ENCODE results near the gene JPH3.
"Not testable (repeated sequence)": the region's sequence is repeated elsewhere in the genome, so short reads cannot be mapped to it uniquely, and the experiment has no call there.

JPH3 gene

DNA sequence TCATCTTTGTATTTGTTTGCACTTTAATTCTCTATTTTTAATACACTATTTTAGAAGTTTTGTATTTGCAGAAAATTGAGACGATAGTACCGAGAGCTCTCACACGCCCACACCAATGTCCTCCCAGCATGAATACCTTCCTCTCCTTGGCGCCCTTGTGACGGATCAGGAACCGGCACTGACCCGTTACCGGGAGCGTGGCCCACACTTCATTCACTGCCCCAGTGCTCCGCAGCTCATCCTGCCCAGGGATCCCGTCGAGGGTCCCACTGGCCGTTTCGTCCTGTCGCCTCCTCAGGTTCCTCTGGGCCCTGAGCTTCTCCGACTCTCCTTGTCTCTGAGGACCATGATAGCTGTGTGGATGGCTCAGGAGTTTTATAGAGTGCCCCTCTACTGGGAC, 112.9 kb downstream of the JPH3 start:
- DNase-seq (ENCODE audit: low read depth in 3 of 3), result no peak

DNA sequence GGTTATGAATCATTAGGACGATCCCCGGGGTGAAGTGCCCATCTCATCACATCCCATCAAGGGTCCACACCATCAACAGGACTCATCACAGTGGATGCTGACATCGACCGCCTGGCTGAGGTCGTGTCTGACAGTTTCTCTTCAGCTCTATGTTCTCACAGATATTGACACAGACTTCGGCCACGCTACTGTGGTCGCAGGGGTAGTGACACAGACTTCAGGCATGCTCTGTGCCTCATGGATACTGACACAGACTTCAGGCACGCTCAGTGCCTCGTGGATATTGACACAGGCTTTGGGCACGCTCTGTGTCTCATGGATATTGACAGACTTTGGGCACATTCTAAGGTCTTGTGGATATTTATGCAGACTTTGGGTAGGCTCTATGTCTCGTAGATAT, 113.3 kb downstream of the JPH3 start:
- no peak for DNase-seq (ENCODE audit: low read depth in 3 of 3)

DNA sequence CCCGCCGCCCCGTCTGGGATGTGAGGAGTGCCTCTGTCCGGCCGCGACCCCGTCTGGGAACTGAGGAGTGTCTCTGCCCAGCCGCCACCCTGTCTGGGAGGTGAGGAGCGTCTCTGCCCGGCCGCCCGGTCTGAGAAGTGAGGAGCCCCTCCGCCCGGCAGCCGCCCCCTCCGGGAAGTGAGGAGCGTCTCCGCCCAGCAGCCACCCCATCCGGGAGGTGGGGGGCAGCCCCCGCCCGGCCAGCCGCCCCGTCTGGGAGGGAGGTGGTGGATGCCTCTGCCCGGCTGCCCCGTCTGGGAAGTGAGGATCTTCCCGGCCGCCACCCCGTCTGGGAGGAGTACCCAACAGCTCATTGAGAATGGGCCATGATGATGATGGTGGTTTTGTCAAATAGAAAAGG, 116.5 kb downstream of the JPH3 start:
- DNase-seq (ENCODE audit: low read depth in 3 of 3), result not testable (repeated sequence)

DNA sequence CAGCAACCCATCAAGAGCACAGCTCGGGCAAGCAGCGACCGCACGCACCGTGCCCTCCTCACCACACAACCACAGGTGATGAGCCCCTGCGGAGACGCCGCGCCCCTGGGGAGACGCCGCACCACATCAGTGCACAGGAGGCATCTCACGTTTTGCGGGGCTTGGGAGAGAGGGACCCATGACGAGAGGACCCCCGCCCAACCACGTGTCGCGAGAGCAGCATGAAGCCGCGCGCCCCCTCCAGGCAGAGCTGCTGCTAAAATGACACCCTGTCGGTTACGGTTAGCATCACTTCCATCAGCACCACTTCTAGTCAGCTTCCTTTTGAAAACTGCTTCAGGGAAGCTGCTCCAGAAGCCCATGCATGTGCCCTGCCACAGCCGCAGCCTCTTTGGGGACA, 118.1 kb downstream of the JPH3 start:
- no peak for DNase-seq (ENCODE audit: low read depth in 3 of 3)

DNA sequence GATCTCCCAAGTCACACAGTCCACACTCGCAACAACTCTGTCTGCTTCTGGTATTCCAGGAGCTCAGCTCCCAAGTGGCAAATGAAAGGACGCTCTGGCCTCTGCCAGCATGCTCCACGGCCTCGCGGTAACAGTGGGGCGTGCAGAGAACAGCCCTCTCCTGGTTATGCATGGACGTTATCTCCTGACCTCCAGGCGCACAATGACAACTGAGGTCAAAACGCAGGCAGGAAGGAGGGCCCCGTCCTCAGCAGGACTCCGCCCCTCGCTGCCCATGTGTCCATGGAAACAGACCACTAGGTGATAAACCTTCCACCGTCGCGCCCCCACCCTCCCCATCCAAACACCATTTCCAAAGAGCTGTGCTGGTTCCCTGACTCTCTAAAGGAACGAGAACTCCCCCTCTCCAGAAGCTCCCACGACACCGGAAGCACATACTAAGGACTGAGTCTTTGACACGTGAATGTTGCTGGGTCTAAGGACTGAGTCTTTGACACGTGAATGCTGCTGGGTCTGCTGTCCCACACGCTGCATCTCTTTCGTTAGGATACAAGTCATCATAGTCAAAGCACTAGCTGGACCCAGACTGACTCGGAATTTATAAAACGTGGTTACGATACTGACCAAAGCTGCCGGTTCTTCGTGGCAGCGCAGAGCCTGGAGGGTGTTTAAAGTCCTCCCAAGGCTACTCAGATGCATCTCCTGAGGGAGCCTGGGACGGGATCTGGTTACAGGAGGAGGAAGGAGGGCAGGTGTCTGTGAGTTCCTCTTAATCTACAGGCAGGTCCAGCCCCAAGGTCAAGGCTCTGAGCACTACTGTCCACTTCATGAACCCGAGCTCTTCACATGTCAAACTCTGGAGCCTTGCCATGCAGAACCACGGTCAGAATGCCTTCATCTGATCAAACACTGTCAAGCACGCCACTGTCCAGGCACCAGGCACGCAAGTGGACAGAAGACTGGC, 119.6 kb downstream of the JPH3 start:
- no peak for DNase-seq (ENCODE audit: low read depth in 3 of 3)

DNA sequence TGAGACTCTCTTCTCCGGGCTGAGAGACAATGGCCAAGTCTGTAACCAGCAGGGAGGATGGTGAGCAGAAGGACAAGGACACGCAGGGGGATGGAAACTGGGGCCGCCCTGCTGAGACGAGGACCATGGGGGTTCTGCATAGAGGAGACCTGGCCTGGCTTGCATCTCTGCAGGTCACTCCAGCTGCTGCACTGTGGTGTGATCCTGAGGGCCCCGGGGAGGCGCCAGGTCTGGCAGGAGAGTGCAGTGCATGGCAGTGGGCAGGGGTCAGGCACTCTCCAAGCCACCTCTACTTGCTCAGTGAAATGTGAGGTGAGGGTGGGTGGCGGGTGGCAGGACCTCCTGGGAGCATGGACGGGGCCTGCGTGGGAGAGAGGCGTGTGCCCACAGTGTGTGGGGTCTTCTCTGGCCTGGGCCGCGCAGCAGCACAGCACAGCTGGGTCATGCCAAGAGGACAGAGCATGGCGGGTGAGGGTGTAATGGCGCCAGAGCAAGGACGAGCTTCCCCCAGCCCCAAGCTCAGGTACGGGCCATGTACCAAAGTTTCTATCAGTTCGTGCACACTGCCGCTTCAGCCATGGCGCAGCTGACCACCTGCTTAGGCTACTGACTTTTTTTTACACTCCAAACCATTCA, 120.4 kb downstream of the JPH3 start:
- no peak for DNase-seq (ENCODE audit: low read depth in 3 of 3)

DNA sequence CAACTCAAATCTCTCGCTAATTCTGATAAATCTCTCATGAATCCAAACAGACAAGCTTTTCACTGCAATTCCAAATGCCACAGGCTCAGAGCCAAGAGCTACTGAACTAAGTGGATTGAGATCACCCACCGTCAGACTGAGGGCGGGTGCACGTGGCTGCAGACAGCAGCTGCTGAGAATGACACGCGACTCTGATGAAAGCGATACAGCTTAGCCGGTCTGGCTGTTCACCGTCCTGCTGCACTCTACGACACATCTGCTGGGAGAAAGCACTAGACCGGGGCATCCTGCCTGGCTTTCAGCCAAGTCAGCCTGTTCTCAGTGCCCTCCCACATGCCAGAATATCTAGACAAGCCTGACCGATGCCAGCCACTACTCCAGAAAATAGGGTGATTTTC, 120.9 kb downstream of the JPH3 start:
- no peak for DNase-seq (ENCODE audit: low read depth in 3 of 3)

DNA sequence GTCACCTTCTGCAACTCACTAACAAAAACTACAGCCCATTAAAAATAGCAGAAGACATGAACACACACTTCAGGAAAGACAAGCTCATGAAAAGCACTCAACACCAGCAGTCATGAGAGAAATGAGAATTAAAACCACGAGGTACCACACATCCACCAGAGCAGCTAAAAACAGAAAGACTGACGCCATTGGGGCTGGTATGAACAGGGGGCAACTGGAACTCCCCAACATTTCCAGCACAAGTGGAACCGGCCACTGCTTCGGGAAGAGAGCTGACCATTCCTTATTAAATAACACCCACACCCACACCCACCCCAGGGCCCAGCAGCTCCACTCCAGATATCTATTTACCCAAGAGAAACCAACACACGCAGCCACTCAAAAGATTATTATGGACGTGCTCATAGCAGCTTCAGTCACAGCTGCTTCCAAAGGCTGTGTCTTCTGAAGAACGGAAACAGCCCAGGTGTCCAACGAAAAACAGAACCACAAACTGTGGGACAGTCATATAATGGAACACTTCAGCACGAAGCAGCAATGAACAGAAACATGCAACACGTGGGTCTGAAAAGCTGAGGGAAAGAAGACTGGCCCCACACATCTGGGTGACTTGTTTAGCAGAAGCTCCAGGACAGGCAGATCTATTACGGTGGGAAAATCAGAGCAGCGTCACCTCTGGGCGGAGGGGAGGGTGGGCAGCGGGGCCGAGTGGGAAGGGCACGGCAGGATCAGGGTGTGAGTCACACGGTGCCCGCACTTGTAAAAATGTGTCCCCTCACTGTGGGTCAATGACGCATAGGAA, 122.4 kb downstream of the JPH3 start:
- no peak for DNase-seq (ENCODE audit: low read depth in 3 of 3)

DNA sequence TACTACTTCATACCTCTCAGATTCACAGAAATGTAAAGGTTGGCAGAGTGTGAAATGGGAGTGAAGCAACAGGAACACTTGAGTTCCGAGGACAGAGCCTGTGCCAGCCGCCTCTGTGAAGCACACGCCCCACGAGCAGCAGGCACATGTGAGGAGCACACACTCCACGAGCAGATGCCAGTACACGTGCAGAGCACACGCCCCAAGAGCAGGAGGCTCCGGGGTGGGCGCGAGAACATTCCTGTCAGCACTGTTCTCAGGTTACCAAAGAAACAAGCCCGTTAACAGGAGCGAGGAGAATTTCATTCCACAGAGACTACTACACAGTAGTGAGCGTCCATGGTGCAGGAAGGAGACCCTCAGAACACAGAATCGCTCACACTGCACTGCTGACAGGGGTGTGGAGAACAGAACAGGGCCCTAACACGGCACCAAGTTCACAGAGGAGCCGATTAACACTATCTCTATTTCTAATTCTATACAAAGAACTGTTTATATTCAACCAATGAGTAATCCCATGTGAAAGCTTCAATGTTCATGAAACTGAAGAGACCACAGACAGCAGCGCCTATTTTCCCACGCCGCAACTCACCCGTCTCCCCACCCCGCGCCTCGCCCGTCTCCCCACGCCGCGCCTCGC, 123.4 kb downstream of the JPH3 start:
- no peak for DNase-seq (ENCODE audit: low read depth in 3 of 3)

DNA sequence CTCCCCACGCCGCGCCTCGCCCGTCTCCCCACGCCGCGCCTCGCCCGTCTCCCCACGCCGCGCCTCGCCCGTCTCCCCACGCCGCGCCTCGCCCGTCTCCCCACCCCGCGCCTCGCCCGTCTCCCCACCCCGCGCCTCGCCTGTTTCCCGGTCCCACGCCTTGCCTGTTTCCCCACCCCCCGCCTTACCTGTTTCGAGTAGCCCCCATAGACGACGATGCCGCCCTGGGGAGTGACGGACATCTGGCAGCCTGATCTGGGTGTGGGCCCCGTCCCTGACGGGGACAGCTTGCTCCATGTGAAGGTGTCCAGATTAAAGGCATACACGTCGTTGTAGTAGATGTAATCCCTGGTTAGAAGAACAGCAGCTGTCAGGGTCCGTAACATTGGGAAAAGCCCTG, 124.3 kb downstream of the JPH3 start:
- DNase-seq (ENCODE audit: low read depth in 3 of 3), result not testable (repeated sequence)

DNA sequence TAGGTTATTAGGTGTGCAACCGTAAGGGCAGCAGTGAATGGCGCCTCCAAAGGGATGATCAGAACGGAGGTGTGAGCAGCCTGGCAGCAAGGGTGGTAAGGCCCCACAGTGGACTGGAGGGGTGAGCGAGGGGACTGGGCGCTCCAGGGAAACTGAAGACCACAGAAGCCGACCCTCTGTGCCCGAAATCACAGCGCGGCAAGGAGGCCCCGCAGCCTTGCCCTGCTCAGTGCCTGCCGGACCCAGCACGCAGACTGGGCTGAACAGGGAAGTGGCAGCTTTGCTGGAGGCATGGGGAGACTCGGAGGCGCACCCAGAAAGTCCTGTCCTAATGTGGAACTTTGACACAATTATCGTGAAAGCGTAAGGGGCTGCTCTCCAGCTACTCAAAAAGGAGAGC, 125.0 kb downstream of the JPH3 start:
- DNase-seq (ENCODE audit: low read depth in 3 of 3), result no peak

DNA sequence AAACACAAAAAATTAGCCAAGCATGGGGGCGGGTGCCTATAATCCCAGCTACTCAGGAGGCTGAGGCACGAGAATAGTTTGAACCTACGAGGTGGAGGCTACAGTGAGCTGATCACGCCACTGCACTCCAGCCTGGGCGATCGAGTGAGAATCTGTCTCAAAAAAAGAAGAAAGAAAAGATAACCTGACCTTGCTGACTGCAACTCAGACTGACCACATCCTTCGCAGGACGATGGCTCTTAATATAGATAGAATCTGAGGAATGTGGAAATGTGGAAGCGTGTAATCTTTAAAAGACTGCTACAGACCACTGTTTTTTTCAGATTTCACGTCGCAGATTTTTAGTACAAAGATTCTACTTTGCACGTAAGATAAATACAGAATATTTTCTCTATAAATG, 125.7 kb downstream of the JPH3 start:
- no peak for DNase-seq (ENCODE audit: low read depth in 3 of 3)

DNA sequence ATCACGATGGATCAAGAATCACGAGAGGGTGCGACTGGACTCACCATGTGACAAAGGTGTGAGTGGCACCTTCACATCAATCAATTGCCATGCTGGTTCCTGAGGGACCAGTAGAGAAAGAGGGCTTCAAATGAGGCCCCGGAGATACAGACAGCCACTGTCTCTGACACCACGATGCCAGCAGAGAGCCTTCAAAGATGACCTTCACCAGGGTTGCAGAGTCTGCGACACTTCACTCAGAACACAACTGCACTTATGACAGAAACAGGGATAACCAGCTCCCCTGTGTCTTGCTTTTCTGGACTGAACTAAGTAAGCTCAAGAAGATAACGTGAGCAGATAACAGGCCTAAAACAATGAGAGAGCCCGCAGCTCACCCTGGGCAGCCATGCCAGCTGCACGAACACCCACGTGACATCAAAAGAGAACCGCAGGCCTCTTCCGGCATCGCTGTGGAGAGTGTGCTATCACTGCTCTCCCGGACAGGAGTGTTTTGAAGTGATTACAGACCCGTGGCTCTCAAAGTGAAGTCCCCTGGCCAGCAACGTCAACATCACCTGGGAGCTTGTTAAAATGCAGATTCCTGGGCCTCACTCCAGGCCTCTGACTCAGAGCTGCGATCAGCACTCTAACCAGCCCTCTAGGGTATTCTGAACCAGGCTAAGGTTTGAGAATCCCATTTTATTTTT, 127.1 kb downstream of the JPH3 start:
- no peak for DNase-seq (ENCODE audit: low read depth in 3 of 3)

DNA sequence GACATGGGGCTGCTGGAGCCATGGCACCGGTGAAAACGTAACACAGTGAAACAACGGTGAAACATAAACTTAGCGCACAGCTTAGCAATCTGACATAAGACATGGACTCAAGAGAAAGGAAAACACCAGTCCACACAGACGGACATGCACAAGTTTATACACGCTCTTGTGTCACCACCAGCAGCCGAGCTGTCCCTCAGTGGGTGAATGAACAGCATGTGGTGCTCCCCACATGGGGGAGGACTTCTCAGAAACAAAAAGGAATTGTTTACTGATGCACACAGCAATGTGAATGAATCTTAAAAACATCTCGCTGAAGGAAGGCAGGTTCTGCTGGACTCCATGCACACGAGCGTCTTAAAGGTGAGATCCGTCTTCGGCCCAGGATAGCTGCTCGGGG, 129.3 kb downstream of the JPH3 start:
- DNase-seq (ENCODE audit: low read depth in 3 of 3), result no peak

DNA sequence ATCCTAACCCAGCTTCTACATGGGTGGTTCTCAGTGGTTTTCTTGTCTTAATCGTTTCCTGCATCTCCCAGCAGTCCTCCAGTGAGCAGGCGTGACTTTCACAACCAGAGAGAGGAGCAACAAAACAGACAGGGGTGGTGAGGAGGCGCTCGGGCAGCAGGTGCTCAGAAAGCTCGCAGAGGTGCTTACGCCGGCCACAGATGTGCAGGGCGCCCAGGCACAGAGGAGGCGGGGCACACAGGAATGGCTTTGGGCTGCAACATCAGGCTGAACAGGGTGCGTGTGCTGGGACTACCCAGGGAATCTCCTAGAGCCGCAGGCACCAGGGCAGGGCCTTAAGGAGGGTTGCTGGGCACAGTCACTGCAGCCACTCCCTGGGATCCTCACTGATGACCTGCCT, 130.9 kb downstream of the JPH3 start:
- no peak for DNase-seq (ENCODE audit: low read depth in 3 of 3)

DNA sequence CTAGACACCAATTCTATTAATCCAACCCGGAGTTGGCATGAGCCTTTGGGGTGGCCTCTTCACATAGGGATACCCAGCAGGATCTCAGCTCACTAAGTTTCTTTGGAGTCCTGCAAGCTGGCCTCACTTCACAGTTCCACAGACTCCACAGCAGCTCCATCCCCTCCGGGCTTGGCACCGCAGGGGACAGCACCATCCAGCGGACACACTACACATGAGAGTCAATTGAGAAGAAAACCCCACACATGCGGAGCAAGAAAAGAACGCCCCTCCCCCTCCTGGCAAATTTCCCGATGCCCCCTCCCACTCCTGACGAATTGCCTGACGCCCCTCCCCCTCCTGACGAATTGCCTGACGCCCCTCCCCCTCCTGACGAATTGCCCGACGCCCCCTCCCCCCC, 132.3 kb downstream of the JPH3 start:
- no peak for DNase-seq (ENCODE audit: low read depth in 3 of 3)

DNA sequence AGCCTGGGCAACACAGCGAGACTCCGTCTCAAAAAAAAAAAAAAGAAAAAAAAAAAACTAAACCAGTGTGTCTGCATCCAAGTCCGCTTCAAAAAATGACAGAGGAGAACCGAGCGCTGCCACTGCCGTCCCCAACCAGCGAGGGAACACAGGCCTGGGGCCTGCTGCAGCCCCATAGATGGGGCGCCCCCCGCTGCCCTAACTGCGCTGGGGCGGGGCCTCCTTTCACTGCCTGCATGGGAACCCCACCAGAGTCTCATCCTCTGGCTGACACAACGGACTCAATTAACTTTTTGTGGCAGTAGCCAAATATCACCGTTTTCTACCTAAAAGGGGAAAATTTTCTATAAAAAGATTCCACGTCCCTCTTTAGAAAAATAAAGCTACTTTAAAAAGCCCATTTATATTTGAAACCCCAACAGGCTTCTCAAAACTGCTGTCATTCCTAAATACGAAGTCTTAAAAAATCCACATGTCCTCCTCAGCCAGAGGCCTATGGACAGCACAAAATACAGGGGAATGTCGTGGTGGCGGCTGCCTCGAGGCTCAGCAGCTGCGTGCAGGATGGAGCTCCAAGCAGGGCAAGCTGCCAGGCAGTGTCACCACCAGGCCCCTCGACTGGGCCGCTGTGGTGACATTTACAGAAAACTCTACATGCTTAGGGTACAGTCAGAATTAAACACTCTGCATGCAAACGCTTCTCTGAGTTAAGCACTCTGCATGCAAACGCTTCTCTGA, 133.1 kb downstream of the JPH3 start:
- no peak for DNase-seq (ENCODE audit: low read depth in 3 of 3)

DNA sequence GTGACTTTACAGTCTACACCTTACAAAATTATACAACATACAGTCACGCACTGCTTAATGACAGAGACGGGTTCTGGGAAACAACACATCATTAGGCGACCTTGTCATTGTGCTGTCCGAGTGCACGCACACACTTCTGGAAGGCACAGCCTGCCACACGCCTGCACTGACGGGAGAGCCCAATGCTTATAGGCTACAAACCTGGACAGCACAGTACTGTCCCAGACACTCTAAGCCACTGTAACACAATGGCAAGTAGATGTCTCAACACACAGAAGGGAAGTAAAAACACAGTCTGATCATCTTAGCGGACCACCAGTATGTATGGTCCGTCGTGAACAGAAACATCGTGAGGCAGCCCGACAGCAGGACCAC, 133.7 kb downstream of the JPH3 start:
- DNase-seq (ENCODE audit: low read depth in 3 of 3), result no peak

DNA sequence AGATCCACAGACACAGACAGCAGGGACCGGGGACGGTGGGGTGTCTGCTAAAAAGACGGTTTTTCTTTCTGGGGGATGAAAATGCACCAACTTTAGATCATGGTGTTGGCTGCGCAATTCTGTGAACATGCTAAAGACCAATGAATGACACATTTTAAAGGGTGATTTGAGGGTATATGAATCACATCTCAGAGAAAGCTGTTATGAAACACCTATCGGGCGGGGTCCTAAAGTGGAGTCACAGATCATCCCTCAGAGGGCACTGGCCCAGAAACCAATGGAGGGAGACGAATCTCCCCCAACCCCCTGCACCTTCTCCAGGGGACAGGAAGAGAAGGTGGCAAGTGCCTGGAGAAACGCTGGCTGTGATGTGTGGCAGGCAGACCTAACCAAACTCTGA, 137.5 kb downstream of the JPH3 start:
- DNase-seq (ENCODE audit: low read depth in 3 of 3), result no peak

DNA sequence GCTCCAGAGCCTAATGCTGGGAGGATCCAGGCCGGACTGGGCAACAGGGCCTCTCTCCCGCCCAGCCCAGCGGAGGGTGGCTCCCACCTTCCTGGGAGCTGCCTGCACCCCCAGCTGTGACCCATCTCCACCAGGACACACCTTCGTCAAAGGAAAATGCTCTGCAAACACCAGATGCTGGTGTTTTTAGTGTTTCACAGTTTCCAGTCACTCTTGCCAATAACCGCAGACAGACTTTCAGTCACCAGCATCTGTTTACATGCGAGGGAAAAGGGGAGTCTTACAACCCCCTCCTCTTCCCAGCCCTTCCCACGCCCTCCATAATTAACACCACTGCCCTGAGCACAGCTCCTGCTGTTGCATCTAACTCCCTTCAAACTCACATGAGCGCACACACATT, 138.1 kb downstream of the JPH3 start:
- no peak for DNase-seq (ENCODE audit: low read depth in 3 of 3)

DNA sequence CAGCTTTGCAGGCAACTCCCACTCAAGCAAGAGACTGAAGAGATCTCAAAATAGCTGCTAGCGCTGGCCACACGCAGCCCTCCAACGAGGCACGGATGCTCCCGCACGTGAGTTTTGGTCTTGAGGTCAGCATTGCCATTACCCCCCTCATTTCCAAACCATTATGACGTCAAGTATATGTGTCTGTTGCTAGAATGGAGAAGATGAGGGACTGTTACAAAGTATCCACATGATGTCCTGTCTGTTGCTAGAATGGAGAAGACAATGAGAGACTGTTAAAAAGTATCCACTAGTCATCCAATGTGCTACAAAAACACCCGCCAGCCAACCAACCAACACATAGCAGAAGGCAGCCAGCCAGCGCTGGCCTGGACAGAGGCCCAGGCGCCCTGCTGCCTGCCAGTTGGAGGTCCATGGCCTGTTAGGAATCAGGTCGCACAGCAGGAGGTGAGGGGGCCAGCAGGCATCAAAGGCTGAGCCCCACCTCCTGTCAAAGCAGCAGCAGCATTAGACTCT, 138.7 kb downstream of the JPH3 start:
- DNase-seq (ENCODE audit: low read depth in 3 of 3), result no peak
